GM23338 (cell line): ENCODE measurements around the gene STPG4. TPM values are rescaled to one million over a fixed set of nuclear protein-coding genes. Genes with fewer than 3 reads are reported as not detected.

Source experiments
- ATAC-seq: fragments of 200-7000 bp; cut with Tn5 transposase; 3 replicates; pipeline ENCODE4 v1.9.1; 2020
- DNase-seq: peaks from one replicate; pipeline ENCODE4 v3.0.0-alpha.2; 2015; ENCODE audit warnings: low spot score
- H2AFZ ChIP-seq: fragments of 200-600 bp; sonication (generic); 2 replicates; pipeline ENCODE4 v1.8.0; 2016; ENCODE audit warnings: antibody characterized with exemption, mild to moderate bottlenecking, moderate library complexity
- H3F3A ChIP-seq: fragments of 200-600 bp; sonication (generic); replicated peaks from 2 replicates; pipeline ENCODE4 v1.8.0; 2017; ENCODE audit warnings: antibody characterized with exemption, mixed run types, low read depth
- H3K27ac ChIP-seq: fragments of 200-600 bp; sonication (generic); 2 replicates; pipeline ENCODE4 v1.6.1; 2016; ENCODE audit warnings: low read depth
- H3K27me3 ChIP-seq: fragments of 200-600 bp; sonication (generic); 2 replicates; pipeline ENCODE4 v1.8.0; 2016; ENCODE audit warnings: mild to moderate bottlenecking, mixed run types, moderate library complexity; ENCODE audit not compliant: insufficient read depth
- H3K36me3 ChIP-seq: fragments of 200-600 bp; sonication (generic); 2 replicates; pipeline ENCODE4 v1.8.0; 2016; ENCODE audit warnings: mild to moderate bottlenecking; ENCODE audit not compliant: insufficient read depth
- H3K4me1 ChIP-seq: fragments of 200-600 bp; sonication (generic); 2 replicates; pipeline ENCODE4 v1.8.0; 2016; ENCODE audit warnings: mild to moderate bottlenecking, moderate library complexity; ENCODE audit not compliant: insufficient read depth
- H3K4me2 ChIP-seq: fragments of 200-600 bp; sonication (generic); 2 replicates; pipeline ENCODE4 v1.7.1; 2017; ENCODE audit warnings: mixed run types
- H3K4me3 ChIP-seq: fragments of 200-600 bp; sonication (generic); 2 replicates; pipeline ENCODE4 v1.6.1; 2016; ENCODE audit warnings: mixed run types
- H3K79me2 ChIP-seq: fragments of 200-600 bp; sonication (generic); replicated peaks from 2 replicates; pipeline ENCODE4 v1.8.0; 2017; ENCODE audit warnings: mild to moderate bottlenecking; ENCODE audit not compliant: insufficient read depth
- H3K9me2 ChIP-seq: fragments of 200-600 bp; sonication (generic); 2 replicates; pipeline ENCODE4 v1.8.0; 2017; ENCODE audit not compliant: insufficient read depth
- H4K20me1 ChIP-seq: fragments of 200-600 bp; sonication (generic); replicated peaks from 2 replicates; pipeline ENCODE4 v1.8.0; 2017; ENCODE audit warnings: mild to moderate bottlenecking; ENCODE audit not compliant: insufficient read depth
- H3K27ac Mint-ChIP-seq: 2 replicates; pipeline ENCODE4 v1.8.0; 2020; ENCODE audit warnings: inconsistent platforms, mild to moderate bottlenecking, moderate library complexity, mixed read lengths
- H3K27me3 Mint-ChIP-seq: 3 replicates; pipeline ENCODE4 v1.8.0; 2022; ENCODE audit warnings: low read depth, mild to moderate bottlenecking, moderate library complexity, mixed read lengths, inconsistent platforms; ENCODE audit not compliant: insufficient read depth, poor library complexity
- H3K36me3 Mint-ChIP-seq: 3 replicates; pipeline ENCODE4 v1.8.0; 2021; ENCODE audit warnings: low read depth, mild to moderate bottlenecking, inconsistent platforms, moderate library complexity, mixed read lengths
- H3K4me1 Mint-ChIP-seq: 3 replicates; pipeline ENCODE4 v1.8.0; 2020; ENCODE audit warnings: mild to moderate bottlenecking, inconsistent platforms, mixed read lengths
- H3K4me3 Mint-ChIP-seq: 3 replicates; pipeline ENCODE4 v1.8.0; 2021; ENCODE audit warnings: moderate library complexity, mild to moderate bottlenecking, inconsistent platforms, mixed read lengths
- H3K9me3 Mint-ChIP-seq: 3 replicates; pipeline ENCODE4 v1.8.0; 2020; ENCODE audit warnings: moderate library complexity, mild to moderate bottlenecking, inconsistent platforms, mixed read lengths
- CREB1 ChIP-seq: fragments of 250-450 bp; sonication (Bioruptor Pico); IDR thresholded peaks from 2 replicates; pipeline ENCODE4 v1.5.0; 2020; ENCODE audit warnings: low read depth, mild to moderate bottlenecking, moderate library complexity
- ETS1 ChIP-seq: IDR thresholded peaks from 2 replicates; pipeline ENCODE4 v1.6.1; 2016; ENCODE audit warnings: antibody characterized with exemption
- EZH2 ChIP-seq: fragments of 200-600 bp; sonication (generic); IDR thresholded peaks from one replicate; pipeline ENCODE4 v1.8.0; 2017; ENCODE audit warnings: antibody characterized with exemption, mild to moderate bottlenecking, low read depth; ENCODE audit not compliant: unreplicated experiment
- EZH2phosphoT487 ChIP-seq: fragments of 200-600 bp; sonication (generic); IDR thresholded peaks from one replicate; pipeline ENCODE4 v1.8.1; 2018; ENCODE audit warnings: antibody characterized with exemption; ENCODE audit not compliant: unreplicated experiment
- NANOG ChIP-seq: IDR thresholded peaks from 2 replicates; pipeline ENCODE4 v1.6.1; 2016; ENCODE audit warnings: antibody characterized with exemption, borderline replicate concordance
- ZNF114 ChIP-seq: fragments of 250-450 bp; sonication (Bioruptor Pico); IDR thresholded peaks from 2 replicates; pipeline ENCODE4 v1.5.0; 2020; ENCODE audit warnings: mild to moderate bottlenecking, moderate library complexity
- polyA plus RNA-seq: library from polyadenylated mRNA; unstranded; fragments of >200 nt; fragmentation: Nextera tagmentation; extraction: Ambion mirVana; gene quantifications from 2 replicates; pipeline ENCODE4 v1.2.1, GENCODE V29; 2016
- total RNA-seq: library from RNA; depleted of rRNA; stranded (reverse); fragments of >200 nt; shearing (Covaris generic); gene quantifications from 2 replicates; pipeline ENCODE4 v1.2.3, GENCODE V29; 2014
- TF ChIP-seq, protein P1 (sequence below): IDR thresholded peaks from one replicate; pipeline ENCODE4 v1.6.1; 2018; ENCODE audit warnings: antibody characterized with exemption; ENCODE audit not compliant: unreplicated experiment

Gene STPG4
- total and polyA plus RNA-seq, 2 experiments from 2014 or later, result 0.28 TPM; not detected in 1

GRCh38 chr2:47179388-47179787, 24.3 kb upstream of the STPG4 start:
- Mint-ChIP-seq H3K4me1 (peaks cover 28% of the 10 kb centered on the region), H3K4me3 (no peak overlapping the region), H3K27me3 (peaks cover 19% of the 10 kb centered on the region), H3K27ac (no peak overlapping the region), H3K9me3 (peaks cover 6% of the 10 kb centered on the region; the same call in 2 of the 3 replicates), H3K36me3 (peaks cover 14% of the 10 kb centered on the region)
- H3K4me1 ChIP-seq, result peaks cover 28% of the 10 kb centered on the region
- no peaks in the 10 kb centered on the region for H3K27me3 ChIP-seq
- peaks cover 18% of the 10 kb centered on the region for H3K79me2 ChIP-seq
- TF ChIP-seq EZH2 (no peak), ZNF114 (CRISPR knock-in tag) (no peak), ETS1 (no peak), CREB1 (no peak)
- H3K36me3 ChIP-seq, result no peaks in the 10 kb centered on the region
- H3K4me3 ChIP-seq, result no peak overlapping the region
- H3F3A ChIP-seq, result no peaks in the 10 kb centered on the region
- no peak overlapping the region for H2AFZ ChIP-seq
- DNase-seq (no peak), ATAC-seq (no peak)
- H3K27ac ChIP-seq, result no peak overlapping the region
- no peaks in the 10 kb centered on the region for H3K9me2 ChIP-seq
- H4K20me1 ChIP-seq, result peaks cover 10% of the 10 kb centered on the region
- 0 out of 2 replicates have a peak overlapping the region, but pooled peaks have one; percentile 73 for H3K4me2 ChIP-seq

DNA sequence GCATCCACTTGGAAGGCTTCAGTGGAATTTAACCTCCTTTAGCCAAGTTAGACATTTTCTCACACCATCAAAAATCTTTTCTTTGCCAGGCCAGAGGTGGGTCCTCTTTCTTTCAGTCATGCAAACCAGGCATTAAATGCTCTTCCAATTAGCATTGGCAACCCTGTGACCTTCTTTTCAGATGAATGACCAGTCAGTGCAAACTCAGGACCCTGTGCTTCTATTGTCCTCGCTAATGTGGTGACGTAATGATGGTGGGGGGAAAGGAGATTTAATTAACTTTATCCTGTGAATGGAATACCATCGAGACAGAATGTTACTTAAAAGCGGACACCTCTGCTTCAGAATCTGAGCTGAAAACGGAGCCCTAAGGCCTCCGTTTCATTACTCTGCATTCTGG, 23.2 kb upstream of the STPG4 start:
- Histone ChIP-seq H3F3A (no peaks in the 10 kb centered on the region), H3K36me3 (no peaks in the 10 kb centered on the region), H3K9me2 (no peaks in the 10 kb centered on the region), H2AFZ (no peak overlapping the region), H3K27ac (no peak overlapping the region), H3K4me3 (no peak overlapping the region), H3K79me2 (peaks cover 28% of the 10 kb centered on the region), H3K27me3 (no peaks in the 10 kb centered on the region), H3K4me2 (peak overlapping the region; percentile 73; the same call in 1 of the 2 replicates), H3K4me1 (peaks cover 39% of the 10 kb centered on the region), H4K20me1 (peaks cover 21% of the 10 kb centered on the region)
- no peak for TF ChIP-seq EZH2phosphoT487
- no peak for TF ChIP-seq NANOG
- TF ChIP-seq CREB1, result peak; percentile 20; the same call in 1 of the 2 replicates
- TF ChIP-seq, protein P1, sequence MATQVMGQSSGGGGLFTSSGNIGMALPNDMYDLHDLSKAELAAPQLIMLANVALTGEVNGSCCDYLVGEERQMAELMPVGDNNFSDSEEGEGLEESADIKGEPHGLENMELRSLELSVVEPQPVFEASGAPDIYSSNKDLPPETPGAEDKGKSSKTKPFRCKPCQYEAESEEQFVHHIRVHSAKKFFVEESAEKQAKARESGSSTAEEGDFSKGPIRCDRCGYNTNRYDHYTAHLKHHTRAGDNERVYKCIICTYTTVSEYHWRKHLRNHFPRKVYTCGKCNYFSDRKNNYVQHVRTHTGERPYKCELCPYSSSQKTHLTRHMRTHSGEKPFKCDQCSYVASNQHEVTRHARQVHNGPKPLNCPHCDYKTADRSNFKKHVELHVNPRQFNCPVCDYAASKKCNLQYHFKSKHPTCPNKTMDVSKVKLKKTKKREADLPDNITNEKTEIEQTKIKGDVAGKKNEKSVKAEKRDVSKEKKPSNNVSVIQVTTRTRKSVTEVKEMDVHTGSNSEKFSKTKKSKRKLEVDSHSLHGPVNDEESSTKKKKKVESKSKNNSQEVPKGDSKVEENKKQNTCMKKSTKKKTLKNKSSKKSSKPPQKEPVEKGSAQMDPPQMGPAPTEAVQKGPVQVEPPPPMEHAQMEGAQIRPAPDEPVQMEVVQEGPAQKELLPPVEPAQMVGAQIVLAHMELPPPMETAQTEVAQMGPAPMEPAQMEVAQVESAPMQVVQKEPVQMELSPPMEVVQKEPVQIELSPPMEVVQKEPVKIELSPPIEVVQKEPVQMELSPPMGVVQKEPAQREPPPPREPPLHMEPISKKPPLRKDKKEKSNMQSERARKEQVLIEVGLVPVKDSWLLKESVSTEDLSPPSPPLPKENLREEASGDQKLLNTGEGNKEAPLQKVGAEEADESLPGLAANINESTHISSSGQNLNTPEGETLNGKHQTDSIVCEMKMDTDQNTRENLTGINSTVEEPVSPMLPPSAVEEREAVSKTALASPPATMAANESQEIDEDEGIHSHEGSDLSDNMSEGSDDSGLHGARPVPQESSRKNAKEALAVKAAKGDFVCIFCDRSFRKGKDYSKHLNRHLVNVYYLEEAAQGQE, result no peak
- no peak for TF ChIP-seq EZH2
- Mint-ChIP-seq H3K27ac (no peak overlapping the region), H3K27me3 (peaks cover 19% of the 10 kb centered on the region), H3K9me3 (peaks cover 6% of the 10 kb centered on the region; the same call in 2 of the 3 replicates), H3K4me1 (peaks cover 35% of the 10 kb centered on the region), H3K4me3 (no peak overlapping the region), H3K36me3 (peaks cover 20% of the 10 kb centered on the region)
- peak; percentile 27 for DNase-seq
- ATAC-seq, result no peak
